GM12864 (cell line): ENCODE data around the gene PDIA5.
A peak's percentile ranks its signal among the peaks of the same experiment; 100 is the strongest.

ENCODE experiments used
- DNase-seq: peaks from one replicate; pipeline ENCODE4 v3.0.0-alpha.2; 2011; ENCODE audit warnings: low read depth
- H3K4me3 ChIP-seq: 2 replicates; pipeline ENCODE4 v1.5.1; 2011; ENCODE audit warnings: mild to moderate bottlenecking, low read depth, low read length, control low read depth
- CTCF ChIP-seq: IDR thresholded peaks from 2 replicates; pipeline ENCODE4 v1.5.1; 2011; ENCODE audit warnings: low read depth, mild to moderate bottlenecking, moderate library complexity, low read length, control low read depth, inconsistent platforms; ENCODE audit errors: missing control alignments

PDIA5 gene

GRCh38 chr3:123202451-123202850 lies 135.6 kb downstream of the PDIA5 start:
- no peak for TF ChIP-seq CTCF
- peak overlapping the region; percentile 88 for H3K4me3 ChIP-seq
- no peak for DNase-seq
